Measurements from ENCODE around the gene HMGN2. TPM values are rescaled to one million over a fixed set of nuclear protein-coding genes. Genes with fewer than 3 reads are reported as not detected.

HMGN2 gene
- total and polyA plus RNA-seq, 2 experiments from 2014 or later: 330 to 1,122 TPM

DNA sequence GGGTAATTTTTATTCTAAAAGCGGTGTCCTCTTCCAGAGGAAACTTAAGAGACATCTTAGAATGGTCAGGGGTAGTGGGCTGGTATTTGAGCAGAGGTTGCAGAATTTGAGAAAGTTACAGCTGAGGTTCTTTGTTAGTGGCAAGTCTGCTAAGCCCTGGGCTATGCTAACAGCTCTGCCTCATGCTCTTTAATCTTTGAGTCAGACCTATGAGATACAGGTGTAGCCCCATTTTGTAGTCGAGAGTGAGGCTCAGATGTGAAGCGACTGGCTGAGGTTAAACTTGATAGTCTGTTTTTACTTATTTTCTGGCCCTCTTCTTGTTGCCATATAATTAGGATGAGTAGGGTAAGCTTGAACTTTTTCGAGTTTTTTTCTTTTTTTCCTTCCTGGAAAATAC lies 4.7 kb downstream of the HMGN2 start:
- DNase-seq (ENCODE audit: low spot score) (no peak), ATAC-seq (no peak)
- Mint-ChIP-seq H3K27me3 (ENCODE audit: insufficient read depth, low read depth, poor library complexity) (peaks cover 16% of the 10 kb centered on the region), H3K36me3 (ENCODE audit: low read depth) (peaks cover 55% of the 10 kb centered on the region), H3K27ac (no peak overlapping the region), H3K9me3 (peaks cover 3% of the 10 kb centered on the region; the same call in 1 of the 3 replicates), H3K4me1 (peaks cover 19% of the 10 kb centered on the region), H3K4me3 (no peak overlapping the region)
- peaks cover 23% of the 10 kb centered on the region for H3K79me2 ChIP-seq (replicated peaks; ENCODE audit: insufficient read depth)
- no peaks in the 10 kb centered on the region for H3K9me2 ChIP-seq (ENCODE audit: insufficient read depth)
- no peaks in the 10 kb centered on the region for H3K27me3 ChIP-seq (ENCODE audit: insufficient read depth)
- H3K27ac ChIP-seq (ENCODE audit: low read depth): peak overlapping the region; percentile 61; the same call in 1 of the 2 replicates
- H3K4me3 ChIP-seq: no peak overlapping the region
- H3K36me3 ChIP-seq (ENCODE audit: insufficient read depth): peaks cover 44% of the 10 kb centered on the region
- TF ChIP-seq EZH2phosphoT487 (IDR thresholded peaks at IDR 0.05; ENCODE audit: unreplicated experiment) (no peak), POLR2AphosphoS5 (IDR thresholded peaks at IDR 0.05; ENCODE audit: low read depth) (no peak), CREB1 (CRISPR knock-in tag; IDR thresholded peaks at IDR 0.05; ENCODE audit: low read depth) (no peak), JUNB (IDR thresholded peaks at IDR 0.05; ENCODE audit: unreplicated experiment) (no peak), STAT1 (IDR thresholded peaks at IDR 0.05; ENCODE audit: unreplicated experiment) (no peak), ZNF114 (CRISPR knock-in tag; IDR thresholded peaks at IDR 0.05) (no peak), EZH2 (IDR thresholded peaks at IDR 0.05; ENCODE audit: low read depth, unreplicated experiment) (no peak), ZNF331 (CRISPR knock-in tag; IDR thresholded peaks at IDR 0.05; ENCODE audit: low read depth) (no peak), NANOG (IDR thresholded peaks at IDR 0.05; ENCODE audit: borderline replicate concordance) (no peak)
- TF ChIP-seq, protein P1, sequence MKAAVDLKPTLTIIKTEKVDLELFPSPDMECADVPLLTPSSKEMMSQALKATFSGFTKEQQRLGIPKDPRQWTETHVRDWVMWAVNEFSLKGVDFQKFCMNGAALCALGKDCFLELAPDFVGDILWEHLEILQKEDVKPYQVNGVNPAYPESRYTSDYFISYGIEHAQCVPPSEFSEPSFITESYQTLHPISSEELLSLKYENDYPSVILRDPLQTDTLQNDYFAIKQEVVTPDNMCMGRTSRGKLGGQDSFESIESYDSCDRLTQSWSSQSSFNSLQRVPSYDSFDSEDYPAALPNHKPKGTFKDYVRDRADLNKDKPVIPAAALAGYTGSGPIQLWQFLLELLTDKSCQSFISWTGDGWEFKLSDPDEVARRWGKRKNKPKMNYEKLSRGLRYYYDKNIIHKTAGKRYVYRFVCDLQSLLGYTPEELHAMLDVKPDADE (IDR thresholded peaks at IDR 0.05): no peak
- TF ChIP-seq, protein P2, sequence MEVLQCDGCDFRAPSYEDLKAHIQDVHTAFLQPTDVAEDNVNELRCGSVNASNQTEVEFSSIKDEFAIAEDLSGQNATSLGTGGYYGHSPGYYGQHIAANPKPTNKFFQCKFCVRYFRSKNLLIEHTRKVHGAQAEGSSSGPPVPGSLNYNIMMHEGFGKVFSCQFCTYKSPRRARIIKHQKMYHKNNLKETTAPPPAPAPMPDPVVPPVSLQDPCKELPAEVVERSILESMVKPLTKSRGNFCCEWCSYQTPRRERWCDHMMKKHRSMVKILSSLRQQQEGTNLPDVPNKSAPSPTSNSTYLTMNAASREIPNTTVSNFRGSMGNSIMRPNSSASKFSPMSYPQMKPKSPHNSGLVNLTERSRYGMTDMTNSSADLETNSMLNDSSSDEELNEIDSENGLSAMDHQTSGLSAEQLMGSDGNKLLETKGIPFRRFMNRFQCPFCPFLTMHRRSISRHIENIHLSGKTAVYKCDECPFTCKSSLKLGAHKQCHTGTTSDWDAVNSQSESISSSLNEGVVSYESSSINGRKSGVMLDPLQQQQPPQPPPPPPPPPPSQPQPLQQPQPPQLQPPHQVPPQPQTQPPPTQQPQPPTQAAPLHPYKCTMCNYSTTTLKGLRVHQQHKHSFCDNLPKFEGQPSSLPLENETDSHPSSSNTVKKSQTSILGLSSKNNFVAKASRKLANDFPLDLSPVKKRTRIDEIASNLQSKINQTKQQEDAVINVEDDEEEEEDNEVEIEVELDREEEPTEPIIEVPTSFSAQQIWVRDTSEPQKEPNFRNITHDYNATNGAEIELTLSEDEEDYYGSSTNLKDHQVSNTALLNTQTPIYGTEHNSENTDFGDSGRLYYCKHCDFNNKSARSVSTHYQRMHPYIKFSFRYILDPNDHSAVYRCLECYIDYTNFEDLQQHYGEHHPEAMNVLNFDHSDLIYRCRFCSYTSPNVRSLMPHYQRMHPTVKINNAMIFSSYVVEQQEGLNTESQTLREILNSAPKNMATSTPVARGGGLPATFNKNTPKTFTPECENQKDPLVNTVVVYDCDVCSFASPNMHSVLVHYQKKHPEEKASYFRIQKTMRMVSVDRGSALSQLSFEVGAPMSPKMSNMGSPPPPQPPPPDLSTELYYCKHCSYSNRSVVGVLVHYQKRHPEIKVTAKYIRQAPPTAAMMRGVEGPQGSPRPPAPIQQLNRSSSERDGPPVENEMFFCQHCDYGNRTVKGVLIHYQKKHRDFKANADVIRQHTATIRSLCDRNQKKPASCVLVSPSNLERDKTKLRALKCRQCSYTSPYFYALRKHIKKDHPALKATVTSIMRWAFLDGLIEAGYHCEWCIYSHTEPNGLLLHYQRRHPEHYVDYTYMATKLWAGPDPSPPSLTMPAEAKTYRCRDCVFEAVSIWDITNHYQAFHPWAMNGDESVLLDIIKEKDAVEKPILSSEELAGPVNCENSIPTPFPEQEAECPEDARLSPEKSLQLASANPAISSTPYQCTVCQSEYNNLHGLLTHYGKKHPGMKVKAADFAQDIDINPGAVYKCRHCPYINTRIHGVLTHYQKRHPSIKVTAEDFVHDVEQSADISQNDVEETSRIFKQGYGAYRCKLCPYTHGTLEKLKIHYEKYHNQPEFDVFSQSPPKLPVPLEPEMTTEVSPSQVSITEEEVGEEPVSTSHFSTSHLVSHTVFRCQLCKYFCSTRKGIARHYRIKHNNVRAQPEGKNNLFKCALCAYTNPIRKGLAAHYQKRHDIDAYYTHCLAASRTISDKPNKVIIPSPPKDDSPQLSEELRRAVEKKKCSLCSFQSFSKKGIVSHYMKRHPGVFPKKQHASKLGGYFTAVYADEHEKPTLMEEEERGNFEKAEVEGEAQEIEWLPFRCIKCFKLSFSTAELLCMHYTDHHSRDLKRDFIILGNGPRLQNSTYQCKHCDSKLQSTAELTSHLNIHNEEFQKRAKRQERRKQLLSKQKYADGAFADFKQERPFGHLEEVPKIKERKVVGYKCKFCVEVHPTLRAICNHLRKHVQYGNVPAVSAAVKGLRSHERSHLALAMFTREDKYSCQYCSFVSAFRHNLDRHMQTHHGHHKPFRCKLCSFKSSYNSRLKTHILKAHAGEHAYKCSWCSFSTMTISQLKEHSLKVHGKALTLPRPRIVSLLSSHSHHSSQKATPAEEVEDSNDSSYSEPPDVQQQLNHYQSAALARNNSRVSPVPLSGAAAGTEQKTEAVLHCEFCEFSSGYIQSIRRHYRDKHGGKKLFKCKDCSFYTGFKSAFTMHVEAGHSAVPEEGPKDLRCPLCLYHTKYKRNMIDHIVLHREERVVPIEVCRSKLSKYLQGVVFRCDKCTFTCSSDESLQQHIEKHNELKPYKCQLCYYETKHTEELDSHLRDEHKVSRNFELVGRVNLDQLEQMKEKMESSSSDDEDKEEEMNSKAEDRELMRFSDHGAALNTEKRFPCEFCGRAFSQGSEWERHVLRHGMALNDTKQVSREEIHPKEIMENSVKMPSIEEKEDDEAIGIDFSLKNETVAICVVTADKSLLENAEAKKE (CRISPR knock-in tag; IDR thresholded peaks at IDR 0.05): no peak
- TF ChIP-seq, protein P3, sequence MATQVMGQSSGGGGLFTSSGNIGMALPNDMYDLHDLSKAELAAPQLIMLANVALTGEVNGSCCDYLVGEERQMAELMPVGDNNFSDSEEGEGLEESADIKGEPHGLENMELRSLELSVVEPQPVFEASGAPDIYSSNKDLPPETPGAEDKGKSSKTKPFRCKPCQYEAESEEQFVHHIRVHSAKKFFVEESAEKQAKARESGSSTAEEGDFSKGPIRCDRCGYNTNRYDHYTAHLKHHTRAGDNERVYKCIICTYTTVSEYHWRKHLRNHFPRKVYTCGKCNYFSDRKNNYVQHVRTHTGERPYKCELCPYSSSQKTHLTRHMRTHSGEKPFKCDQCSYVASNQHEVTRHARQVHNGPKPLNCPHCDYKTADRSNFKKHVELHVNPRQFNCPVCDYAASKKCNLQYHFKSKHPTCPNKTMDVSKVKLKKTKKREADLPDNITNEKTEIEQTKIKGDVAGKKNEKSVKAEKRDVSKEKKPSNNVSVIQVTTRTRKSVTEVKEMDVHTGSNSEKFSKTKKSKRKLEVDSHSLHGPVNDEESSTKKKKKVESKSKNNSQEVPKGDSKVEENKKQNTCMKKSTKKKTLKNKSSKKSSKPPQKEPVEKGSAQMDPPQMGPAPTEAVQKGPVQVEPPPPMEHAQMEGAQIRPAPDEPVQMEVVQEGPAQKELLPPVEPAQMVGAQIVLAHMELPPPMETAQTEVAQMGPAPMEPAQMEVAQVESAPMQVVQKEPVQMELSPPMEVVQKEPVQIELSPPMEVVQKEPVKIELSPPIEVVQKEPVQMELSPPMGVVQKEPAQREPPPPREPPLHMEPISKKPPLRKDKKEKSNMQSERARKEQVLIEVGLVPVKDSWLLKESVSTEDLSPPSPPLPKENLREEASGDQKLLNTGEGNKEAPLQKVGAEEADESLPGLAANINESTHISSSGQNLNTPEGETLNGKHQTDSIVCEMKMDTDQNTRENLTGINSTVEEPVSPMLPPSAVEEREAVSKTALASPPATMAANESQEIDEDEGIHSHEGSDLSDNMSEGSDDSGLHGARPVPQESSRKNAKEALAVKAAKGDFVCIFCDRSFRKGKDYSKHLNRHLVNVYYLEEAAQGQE (IDR thresholded peaks at IDR 0.05; ENCODE audit: unreplicated experiment): no peak
- TF ChIP-seq, protein P4, sequence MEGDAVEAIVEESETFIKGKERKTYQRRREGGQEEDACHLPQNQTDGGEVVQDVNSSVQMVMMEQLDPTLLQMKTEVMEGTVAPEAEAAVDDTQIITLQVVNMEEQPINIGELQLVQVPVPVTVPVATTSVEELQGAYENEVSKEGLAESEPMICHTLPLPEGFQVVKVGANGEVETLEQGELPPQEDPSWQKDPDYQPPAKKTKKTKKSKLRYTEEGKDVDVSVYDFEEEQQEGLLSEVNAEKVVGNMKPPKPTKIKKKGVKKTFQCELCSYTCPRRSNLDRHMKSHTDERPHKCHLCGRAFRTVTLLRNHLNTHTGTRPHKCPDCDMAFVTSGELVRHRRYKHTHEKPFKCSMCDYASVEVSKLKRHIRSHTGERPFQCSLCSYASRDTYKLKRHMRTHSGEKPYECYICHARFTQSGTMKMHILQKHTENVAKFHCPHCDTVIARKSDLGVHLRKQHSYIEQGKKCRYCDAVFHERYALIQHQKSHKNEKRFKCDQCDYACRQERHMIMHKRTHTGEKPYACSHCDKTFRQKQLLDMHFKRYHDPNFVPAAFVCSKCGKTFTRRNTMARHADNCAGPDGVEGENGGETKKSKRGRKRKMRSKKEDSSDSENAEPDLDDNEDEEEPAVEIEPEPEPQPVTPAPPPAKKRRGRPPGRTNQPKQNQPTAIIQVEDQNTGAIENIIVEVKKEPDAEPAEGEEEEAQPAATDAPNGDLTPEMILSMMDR (conservative IDR thresholded peaks at IDR 0.05; ENCODE audit: low read depth in 2 of 2): no peak
- H3K4me1 ChIP-seq (ENCODE audit: insufficient read depth): peaks cover 10% of the 10 kb centered on the region
- H2AFZ ChIP-seq: no peak overlapping the region
- H4K20me1 ChIP-seq (replicated peaks; ENCODE audit: insufficient read depth): peaks cover 27% of the 10 kb centered on the region
- H3K4me2 ChIP-seq: no peak overlapping the region
- peaks cover 43% of the 10 kb centered on the region for H3F3A ChIP-seq (replicated peaks; ENCODE audit: low read depth)
